GM21529 (cell line): ENCODE data around the gene ZW10.
A peak's percentile ranks its signal among the peaks of the same experiment; 100 is the strongest.

ENCODE experiments used
- ATAC-seq: cut with Tn5 transposase; IDR thresholded peaks from one replicate; pipeline ENCODE4 v1.9.1; 2021; ENCODE audit not compliant: unreplicated experiment

ZW10 gene

DNA sequence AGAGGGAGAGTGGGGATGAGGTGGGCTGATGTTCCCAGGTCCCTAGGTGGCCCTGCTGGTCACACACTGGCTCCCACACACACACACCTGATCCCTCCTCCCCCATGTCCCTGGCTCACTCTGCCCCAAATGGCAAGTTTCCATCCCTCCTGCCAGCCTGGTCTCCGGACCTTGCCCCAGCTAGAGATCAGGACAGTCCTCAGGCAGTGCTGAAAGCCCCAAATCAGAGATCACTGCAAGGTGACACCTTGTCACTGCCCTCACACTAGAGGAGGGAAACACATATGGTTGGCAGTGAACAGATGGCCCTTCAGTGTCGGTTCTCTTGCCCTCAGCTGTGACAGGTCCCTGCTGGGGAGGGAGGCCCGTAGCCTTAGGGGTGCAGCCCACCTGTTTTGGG lies 75.0 kb downstream of the ZW10 start:
- ATAC-seq = no peak

GRCh38 chr11:113697756-113698407 lies 75.6 kb downstream of the ZW10 start:
- ATAC-seq = no peak

- ATAC-seq = no peak
Measured at GRCh38 chr11:113697111-113697510, 76.4 kb downstream of the ZW10 start.

GRCh38 chr11:113695207-113695606 lies 78.3 kb downstream of the ZW10 start:
- ATAC-seq = no peak

GRCh38 chr11:113694390-113694789 lies 79.1 kb downstream of the ZW10 start:
- no peak for ATAC-seq

DNA sequence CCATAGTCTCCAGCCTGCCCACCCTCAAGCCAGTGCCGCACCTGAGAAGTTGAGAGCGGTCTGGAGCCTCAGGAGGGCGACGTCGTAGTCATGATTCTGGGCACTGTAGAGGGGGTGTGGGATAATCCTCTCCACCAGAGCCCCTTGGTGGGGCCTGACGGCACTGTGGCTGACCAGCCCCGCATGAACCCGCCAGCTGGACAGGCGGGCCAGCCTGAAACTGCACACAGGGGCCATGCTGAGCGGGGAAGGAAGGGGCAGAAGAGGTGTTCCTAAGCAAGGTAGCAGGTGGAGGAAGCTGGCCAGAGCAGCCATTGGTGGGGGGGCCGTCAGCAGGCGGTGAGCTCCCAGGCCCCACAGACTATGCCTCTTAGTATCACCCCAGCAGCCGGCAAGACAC lies 80.5 kb downstream of the ZW10 start:
- ATAC-seq = no peak

DNA sequence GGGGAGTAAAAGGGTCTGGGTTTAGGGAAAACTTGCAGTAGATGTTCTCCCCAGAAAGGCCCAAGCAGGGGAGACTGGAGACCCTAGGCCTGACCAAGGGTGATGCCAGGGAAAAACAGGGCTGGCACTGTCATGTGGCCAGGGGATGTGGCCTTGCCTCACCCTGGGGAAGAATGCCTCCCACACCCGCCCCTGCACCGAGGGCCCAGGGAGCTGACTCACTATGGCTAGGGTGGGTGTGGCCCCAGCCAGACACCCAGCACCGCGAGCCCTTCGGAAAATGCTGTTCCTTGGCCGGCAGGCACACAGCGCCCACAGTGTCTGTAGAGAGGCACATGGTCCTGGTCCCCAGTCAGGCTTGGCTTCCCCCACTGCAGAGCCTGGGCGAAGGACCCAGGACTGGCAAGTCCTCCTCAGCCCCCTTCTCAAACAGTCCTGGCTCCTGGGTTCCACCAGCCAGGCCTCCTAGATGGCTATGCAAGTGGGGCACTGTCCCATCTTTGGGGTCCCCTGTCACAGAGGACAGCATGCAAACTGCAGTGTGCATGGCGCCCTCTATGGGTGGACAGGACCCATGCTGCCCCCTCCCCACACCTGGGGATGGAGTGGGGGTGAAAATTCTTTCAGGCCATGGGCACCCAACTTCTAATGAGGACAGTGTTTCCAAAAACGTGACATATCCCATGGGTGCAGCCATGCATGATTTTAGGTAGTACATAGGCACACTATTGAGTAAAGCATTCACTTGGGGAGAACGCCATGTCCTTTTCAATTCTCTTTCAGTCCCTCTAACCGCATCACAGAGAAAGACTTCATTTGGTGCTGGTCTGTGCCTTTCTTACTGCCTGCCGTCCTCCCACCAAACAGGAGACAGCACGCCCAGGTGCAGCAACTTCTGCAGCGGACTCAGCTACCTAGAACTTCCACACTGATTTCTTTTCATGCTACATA lies 82.6 kb downstream of the ZW10 start:
- ATAC-seq = no peak

- ATAC-seq = no peak
Measured at GRCh38 chr11:113689768-113690618, 83.5 kb downstream of the ZW10 start.

DNA sequence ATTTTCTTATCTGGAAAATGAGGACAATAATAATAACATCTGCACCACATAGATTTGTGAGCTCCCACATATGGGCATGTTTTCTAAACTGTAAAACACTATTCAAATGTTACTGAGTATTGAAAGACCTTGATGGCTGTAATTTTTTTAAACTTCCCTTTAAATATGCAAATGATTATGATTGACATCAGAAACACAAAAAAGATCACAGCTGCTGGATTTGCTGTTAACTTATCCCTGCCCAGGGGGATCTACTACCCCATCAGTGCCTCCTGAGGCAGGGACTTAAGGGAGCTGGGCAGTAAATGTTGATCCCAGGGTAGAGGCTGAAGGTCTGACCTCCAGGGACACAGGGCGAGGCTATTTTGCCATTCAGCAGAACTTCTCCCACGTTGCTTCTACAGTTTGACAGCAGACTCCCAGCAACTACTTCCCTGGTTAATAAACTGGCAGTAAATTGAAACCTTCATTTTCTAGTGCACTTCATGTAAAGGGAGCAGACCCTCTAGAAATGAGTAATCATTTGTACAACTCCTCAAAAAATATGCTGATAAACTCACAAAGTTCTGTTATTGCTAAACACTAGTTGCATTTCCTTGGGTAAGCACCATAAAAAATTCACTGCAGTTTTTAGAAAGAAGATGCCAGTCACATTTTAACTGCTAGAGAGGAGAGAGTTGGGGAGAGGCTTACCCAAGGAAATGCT lies 87.7 kb downstream of the ZW10 start:
- ATAC-seq = peak; percentile 63

DNA sequence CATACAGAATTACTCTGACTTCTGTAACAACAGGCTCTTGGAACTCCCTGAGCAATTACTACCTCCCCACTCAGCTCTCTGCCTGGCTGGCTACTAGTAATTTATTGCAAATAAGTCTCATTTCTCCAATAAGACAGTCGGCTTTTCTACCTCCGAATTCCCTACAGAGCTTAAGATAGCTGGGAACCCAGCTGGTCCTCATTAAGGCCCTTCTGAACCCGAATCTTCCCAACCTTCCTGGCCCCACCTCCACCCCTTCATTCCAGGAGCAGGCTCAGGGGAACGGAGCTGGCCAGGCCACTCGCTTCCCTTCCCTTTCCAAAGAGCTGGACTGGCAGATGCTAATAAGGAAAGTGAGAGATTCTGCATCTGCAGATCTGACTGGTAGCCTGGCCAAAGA lies 89.0 kb downstream of the ZW10 start:
- no peak for ATAC-seq

- ATAC-seq = no peak
Measured at GRCh38 chr11:113683481-113684046, 89.9 kb downstream of the ZW10 start.
